Lung (tissue), 12 donors: ENCODE results near the gene MEF2B. TPM values are rescaled to one million over a fixed set of nuclear protein-coding genes. Genes with fewer than 3 reads are reported as not detected.

Experiments
- ATAC-seq: fragments of 200-7000 bp; cut with Tn5 transposase; one replicate; pipeline ENCODE4 v1.9.1; 2020; ENCODE audit warnings: moderate number of reproducible peaks; ENCODE audit not compliant: insufficient read depth, low FRiP score
- DNase-seq, 3 donors: peaks; one replicate each; pipeline ENCODE4 v3.0.0-alpha.2; 2013 to 2017
- H3K27ac ChIP-seq, 2 donors: one replicate each; pipeline ENCODE4 v1.5.1; 2013; ENCODE audit warnings: mild to moderate bottlenecking in 2 of 2, moderate library complexity in 2 of 2, control low read depth in 1 of 2, inconsistent platforms in 1 of 2, low read depth in 1 of 2, low read length in 1 of 2
- H3K27me3 ChIP-seq, 3 donors: one replicate each; pipeline ENCODE4 v1.5.1; 2013; ENCODE audit warnings: low read length in 2 of 3; ENCODE audit not compliant: control insufficient read depth in 3 of 3, insufficient read depth in 3 of 3
- H3K36me3 ChIP-seq, 4 donors: one replicate each; pipeline ENCODE4 v1.5.1; 2013; ENCODE audit warnings: low read length in 4 of 4, mild to moderate bottlenecking in 1 of 4, moderate library complexity in 1 of 4; ENCODE audit not compliant: control insufficient read depth in 4 of 4, insufficient read depth in 4 of 4
- H3K4me1 ChIP-seq, 5 donors: one replicate each; pipeline ENCODE4 v1.5.1; 2013; ENCODE audit warnings: low read length in 5 of 5, mild to moderate bottlenecking in 2 of 5, moderate library complexity in 1 of 5; ENCODE audit not compliant: control insufficient read depth in 5 of 5, insufficient read depth in 5 of 5
- H3K4me3 ChIP-seq: one replicate; pipeline ENCODE4 v1.5.1; 2013; ENCODE audit warnings: mild to moderate bottlenecking, control low read depth, moderate library complexity
- H3K9ac ChIP-seq, 2 donors: one replicate each; pipeline ENCODE4 v1.5.1; 2013; ENCODE audit warnings: low read length in 2 of 2, control low read depth in 1 of 2; ENCODE audit not compliant: insufficient read depth in 1 of 2
- H3K9me3 ChIP-seq, 4 donors: one replicate each; pipeline ENCODE4 v1.5.1; 2013; ENCODE audit warnings: low read length in 3 of 4, mild to moderate bottlenecking in 1 of 4, moderate library complexity in 1 of 4; ENCODE audit not compliant: control insufficient read depth in 4 of 4, insufficient read depth in 3 of 4
- CTCF ChIP-seq: IDR thresholded peaks from 2 replicates; pipeline ENCODE4 v1.5.1; 2012; ENCODE audit warnings: mild to moderate bottlenecking; ENCODE audit errors: control extremely low read depth, extremely low read depth
- WGBS, 2 donors: extraction: QIAGEN DNeasy Blood & Tissue Kit; methylation state at CpG; one replicate each; pipeline ENCODE4 v1.1.7; 2013; 5-methylcytosine and 5-hydroxymethylcytosine counted together
- polyA plus RNA-seq, 2 donors: library from polyadenylated mRNA; stranded (reverse); fragments of 200-250 nt; gene quantifications; one replicate each; pipeline ENCODE4 v1.2.1, GENCODE V29; 2013
- total RNA-seq, 2 donors: library from RNA; depleted of rRNA in 1 of 2; stranded (reverse); fragments of >200 nt in 1 of 2; gene quantifications; one replicate each; pipeline ENCODE4 v1.2.1, GENCODE V29; 2014 to 2021
- donor health status: control.
- donor health status: control.
- donor health status: Bipolar disorder and iron deficiency.
- donor health status: healthy.
- donor health status: DM: yes; HTN: yes; CAD: no.

Gene MEF2B
- total and polyA plus RNA-seq, 4 donors: 0.44 to 1.8 (median 0.61) TPM

DNA sequence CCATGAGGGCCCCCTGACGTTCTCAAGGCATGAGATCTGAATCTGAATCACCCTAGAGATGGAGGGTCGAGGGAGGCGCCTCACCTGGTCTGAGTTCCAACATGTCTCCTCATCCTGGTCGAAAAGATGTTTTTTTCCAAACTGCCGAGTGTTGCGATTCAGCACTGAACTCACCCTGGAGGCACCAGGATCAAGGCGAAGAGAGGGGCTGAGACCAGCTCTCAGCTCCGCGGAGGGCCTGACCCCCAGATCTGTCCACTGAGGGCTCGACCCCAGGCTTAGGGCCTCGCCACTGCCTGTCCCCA is 32.6 kb upstream of the MEF2B start:
- whole genome bisulfite sequencing, 2 donors: 20 to 29% methylated on average over 11 of the region's 11 CpGs
- H3K9me3 ChIP-seq: peaks cover 0 to 5% (median 0%) of the 10 kb centered on the region in 4 donors
- H3K36me3 ChIP-seq: peaks cover 0 to 24% (median 7%) of the 10 kb centered on the region in 4 donors
- H3K27me3 ChIP-seq: no peaks in the 10 kb centered on the region
- H3K4me3 ChIP-seq: peak overlapping the region; percentile 69
- DNase-seq: peak in 1 of 3 donors; percentile 18
- peak overlapping the region; percentile 50 to 81 for H3K27ac ChIP-seq
- peak overlapping the region; percentile 0 to 31 for H3K9ac ChIP-seq
- H3K4me1 ChIP-seq: peaks cover 0 to 11% (median 0%) of the 10 kb centered on the region in 5 donors
- TF ChIP-seq CTCF: no peak
- ATAC-seq: no peak

GRCh38 chr19:19201697-19202630 is 31.9 kb upstream of the MEF2B start:
- H3K27me3 ChIP-seq: no peaks in the 10 kb centered on the region
- peak overlapping the region; percentile 69 for H3K4me3 ChIP-seq
- TF ChIP-seq CTCF: no peak
- peaks cover 3 to 28% (median 12%) of the 10 kb centered on the region in 4 donors for H3K36me3 ChIP-seq
- H3K9ac ChIP-seq: no peak overlapping the region
- DNase-seq: no peak
- 82 to 85% methylated on average over 19 of the region's 19 CpGs for WGBS, 2 donors
- peaks cover 0 to 2% (median 0%) of the 10 kb centered on the region in 4 donors for H3K9me3 ChIP-seq
- H3K4me1 ChIP-seq: peaks cover 0 to 11% (median 0%) of the 10 kb centered on the region in 5 donors
- H3K27ac ChIP-seq: no peak overlapping the region
- no peak for ATAC-seq

DNA sequence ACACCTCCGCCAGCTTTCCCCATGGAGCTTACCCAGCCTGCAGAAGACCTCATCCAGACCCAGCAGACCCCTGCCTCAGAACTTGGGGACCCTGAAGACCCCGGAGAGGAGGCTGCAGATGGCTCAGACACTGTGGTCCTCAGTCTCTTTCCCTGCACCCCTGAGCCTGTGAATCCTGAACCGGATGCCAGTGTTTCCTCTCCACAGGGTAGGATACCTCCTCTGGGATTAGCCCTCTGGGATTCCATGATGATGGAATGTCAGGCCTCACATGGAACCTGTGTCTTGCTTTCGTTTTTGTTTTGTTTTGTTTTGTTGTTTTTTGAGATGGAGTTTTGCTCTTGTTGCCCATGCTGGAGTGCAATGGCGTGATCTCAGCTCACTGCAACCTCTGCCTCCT is 23.9 kb upstream of the MEF2B start:
- Histone ChIP-seq H3K36me3 (peaks cover 3 to 18% (median 13%) of the 10 kb centered on the region in 4 donors), H3K4me3 (no peak overlapping the region), H3K27ac (peak overlapping the region in 1 of 2 donors; percentile 1), H3K4me1 (peaks cover 0 to 15% (median 9%) of the 10 kb centered on the region in 5 donors), H3K9ac (no peak overlapping the region), H3K9me3 (no peaks in the 10 kb centered on the region), H3K27me3 (no peaks in the 10 kb centered on the region)
- DNase-seq (no peak), ATAC-seq (no peak)
- 85 to 91% methylated on average over 5 of the region's 5 CpGs for WGBS, 2 donors
- TF ChIP-seq CTCF: no peak
